HG02938 (cell line): ENCODE measurements around the gene GARIN5B.
"Not testable (repeated sequence)": the region's sequence is repeated elsewhere in the genome, so short reads cannot be mapped to it uniquely, and the experiment has no call there.

Source experiments
- ATAC-seq: cut with Tn5 transposase; IDR thresholded peaks from one replicate; pipeline ENCODE4 v1.9.1; 2021; ENCODE audit warnings: mild to moderate bottlenecking, moderate library complexity; ENCODE audit not compliant: unreplicated experiment

The GARIN5B gene

DNA sequence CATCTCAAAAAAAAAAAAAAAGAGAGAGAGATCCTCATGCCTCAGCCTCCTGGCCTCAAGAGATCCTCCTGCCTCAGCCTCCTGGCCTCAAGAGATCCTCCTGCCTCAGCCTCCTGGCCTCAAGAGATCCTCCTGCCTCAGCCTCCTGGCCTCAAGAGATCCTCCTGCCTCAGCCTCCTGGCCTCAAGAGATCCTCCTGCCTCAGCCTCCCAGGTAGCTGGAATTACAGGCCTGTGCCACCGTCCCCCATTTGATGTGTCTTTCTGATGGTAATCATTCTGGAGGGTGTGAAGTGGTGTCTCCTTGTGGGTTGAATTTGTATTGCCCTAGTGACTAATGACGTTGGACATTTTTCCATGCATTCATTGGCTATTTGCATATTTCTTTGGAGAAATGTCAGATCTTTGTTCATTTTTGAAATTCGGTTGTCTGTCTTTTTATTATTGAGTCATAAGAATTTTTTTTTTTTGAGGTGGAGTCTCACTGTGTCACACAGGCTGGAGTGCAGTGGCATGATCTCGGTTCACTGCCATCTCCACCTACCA, 34.2 kb downstream of the GARIN5B start:
- not testable (repeated sequence) for ATAC-seq

DNA sequence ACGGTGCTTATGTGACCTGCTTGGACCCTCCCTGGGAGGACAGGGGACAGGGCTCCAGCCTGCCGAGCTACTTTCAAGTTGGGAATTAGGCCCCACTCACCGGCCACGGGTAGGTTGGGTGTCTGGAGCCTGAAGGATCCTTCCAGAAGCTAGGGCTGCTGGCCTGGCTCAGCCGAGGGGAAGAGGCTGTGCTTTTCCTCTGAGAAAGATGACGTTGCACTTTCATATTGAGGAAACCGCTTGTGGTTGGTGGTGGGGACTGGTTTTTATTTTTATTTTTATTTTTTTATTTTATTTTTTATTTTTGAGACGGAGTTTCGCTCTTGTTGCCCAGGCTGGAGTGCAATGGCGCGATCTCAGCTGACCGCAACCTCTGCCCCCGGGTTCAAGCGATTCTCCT, 37.9 kb downstream of the GARIN5B start, which contains the start of gene TMEM150B:
Gene TMEM150B, minus strand, starts transcription at position 170 of the 400 bp plus-strand sequence. CDS start 4,305 bp downstream, outside the sequence.
- no peak for ATAC-seq

- no peak for ATAC-seq
Measured at GRCh38 chr19:55324662-55325061, 38.4 kb downstream of the GARIN5B start.

GRCh38 chr19:55322204-55322885, 40.7 kb downstream of the GARIN5B start:
- no peak for ATAC-seq

GRCh38 chr19:55321466-55322137, 41.5 kb downstream of the GARIN5B start:
- ATAC-seq: no peak

DNA sequence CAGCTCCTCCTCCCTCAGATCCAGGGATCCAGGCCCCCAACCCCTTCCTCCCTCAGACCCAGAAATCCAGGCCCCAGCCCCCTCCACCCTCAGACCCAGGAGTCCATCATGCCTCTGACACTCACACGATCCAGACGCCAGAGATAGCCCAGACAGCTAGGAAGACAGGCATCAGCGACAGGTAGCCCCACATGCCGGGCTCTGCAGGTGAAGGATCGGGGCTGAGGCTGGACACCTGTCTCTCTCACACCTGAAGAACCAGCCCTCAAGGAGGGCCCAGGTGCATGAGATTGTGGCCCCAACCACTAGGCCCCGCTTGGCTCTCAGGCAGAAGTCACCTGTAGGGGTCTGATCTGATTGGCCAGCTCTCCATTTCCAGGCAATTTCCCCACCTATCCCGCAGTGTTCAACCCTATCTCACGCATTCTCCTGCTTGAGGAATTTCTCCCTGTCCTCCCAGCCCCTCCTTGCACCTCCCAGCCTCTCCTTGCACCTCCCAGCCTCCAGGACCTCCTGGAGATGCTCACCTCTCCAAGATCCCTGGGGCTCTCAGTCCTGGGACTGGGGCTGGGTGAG, 42.1 kb downstream of the GARIN5B start:
- no peak for ATAC-seq

GRCh38 chr19:55319785-55320184, 43.3 kb downstream of the GARIN5B start:
- ATAC-seq: no peak

GRCh38 chr19:55316646-55317045, 46.4 kb downstream of the GARIN5B start:
- ATAC-seq: no peak

- ATAC-seq: no peak
Measured at GRCh38 chr19:55315956-55316525, 47.0 kb downstream of the GARIN5B start.

DNA sequence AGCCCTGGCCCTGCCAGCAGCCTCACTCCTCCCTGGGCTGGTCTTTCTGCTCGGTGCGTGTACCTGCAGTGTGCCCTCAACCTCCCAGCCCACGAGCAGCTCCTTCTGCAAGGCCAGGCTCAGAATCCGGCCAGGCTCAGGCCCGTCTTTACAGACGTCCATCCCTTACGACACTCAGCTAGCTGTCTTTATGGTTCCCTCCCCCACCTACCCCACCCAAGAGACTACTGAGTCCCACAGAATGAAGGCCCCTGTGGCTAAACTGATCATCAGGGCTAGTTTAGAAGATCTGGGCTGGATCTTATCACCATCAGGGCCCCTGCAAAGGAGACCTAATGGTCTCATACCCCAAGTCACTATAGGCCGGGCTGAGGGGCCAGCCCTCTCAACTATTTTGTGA, 48.7 kb downstream of the GARIN5B start:
- ATAC-seq: no peak

GRCh38 chr19:55312621-55313512, 50.2 kb downstream of the GARIN5B start:
- no peak for ATAC-seq

DNA sequence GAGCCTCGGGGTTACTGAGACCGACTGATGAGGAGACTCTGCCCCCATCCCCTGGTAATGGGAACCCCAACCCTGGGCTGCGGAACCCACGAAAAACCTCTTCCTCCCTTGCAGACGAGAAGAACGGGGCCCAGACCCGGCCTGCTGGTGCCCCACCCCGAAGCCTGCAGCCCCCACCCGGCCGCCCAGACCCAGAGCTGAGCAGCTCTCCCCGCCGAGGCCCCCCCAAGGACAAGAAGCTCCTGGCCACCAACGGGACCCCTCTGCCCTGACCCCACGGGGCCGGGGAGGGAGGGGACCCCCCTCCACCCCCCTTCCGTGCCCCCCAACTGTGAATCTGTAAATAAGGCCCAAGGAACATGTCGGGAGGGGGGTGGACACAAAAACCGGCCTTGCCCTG, 51.3 kb downstream of the GARIN5B start:
- no peak for ATAC-seq

DNA sequence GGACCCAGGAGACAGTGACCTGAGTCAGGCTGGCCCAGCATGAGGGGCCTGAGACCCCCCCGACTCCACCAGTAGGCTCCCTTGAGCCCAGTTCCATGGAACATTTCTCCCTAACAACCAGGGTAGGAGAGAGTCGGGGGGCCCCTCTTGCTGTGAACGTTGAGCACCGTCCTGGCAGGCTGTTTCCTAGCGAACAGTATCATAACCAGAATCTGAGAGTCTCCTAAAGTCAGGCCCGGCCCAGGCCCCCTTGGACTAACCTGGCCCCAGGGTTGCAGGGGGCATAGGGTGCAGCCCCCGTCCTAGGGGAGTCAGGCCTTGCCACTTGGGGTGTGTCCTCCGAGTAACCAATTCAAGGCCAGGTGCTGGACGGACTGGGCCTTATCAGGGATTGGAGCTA, 51.7 kb downstream of the GARIN5B start:
- ATAC-seq: no peak

- no peak for ATAC-seq
Measured at GRCh38 chr19:55310498-55310897, 52.6 kb downstream of the GARIN5B start.

DNA sequence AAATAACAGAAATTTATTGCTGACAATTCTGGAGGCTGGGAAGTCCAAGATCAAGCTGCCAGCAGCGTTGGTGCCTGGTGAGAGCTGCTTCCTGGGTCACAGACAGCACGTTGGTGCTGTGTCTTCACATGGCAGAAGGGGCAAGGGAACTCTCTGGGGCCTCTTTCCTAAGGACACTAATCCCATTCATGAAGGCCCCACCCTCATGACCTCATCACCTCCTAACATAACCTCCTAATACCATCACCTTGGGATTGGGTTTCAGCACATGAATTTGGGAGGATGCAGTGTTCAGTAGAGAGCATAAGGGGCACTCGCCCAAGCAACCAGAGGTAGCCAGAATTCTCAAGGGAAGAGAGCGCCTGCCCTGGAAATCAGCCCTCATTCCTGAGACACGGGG, 53.6 kb downstream of the GARIN5B start:
- ATAC-seq: no peak

DNA sequence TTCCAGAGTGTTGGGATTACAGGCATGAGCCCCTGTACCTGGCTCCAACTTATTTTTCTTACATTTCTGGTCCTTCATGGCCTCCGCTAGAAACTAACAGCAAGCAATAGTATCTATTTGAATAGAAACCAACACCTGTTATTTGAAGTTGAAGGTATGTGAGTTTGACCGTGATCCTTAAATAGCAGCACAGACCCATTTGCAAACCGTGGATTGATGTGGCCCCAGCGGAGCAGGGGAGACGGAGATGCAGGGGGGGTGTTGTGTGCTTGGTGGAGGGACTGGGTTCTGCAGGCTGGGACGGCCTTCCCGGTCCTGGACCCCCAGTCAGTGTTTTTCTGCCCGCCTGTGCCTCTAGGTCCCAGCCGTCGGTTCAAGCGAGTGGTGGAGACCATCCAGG, 54.8 kb downstream of the GARIN5B start:
- ATAC-seq: no peak

- ATAC-seq: no peak
Measured at GRCh38 chr19:55306712-55307111, 56.3 kb downstream of the GARIN5B start.

DNA sequence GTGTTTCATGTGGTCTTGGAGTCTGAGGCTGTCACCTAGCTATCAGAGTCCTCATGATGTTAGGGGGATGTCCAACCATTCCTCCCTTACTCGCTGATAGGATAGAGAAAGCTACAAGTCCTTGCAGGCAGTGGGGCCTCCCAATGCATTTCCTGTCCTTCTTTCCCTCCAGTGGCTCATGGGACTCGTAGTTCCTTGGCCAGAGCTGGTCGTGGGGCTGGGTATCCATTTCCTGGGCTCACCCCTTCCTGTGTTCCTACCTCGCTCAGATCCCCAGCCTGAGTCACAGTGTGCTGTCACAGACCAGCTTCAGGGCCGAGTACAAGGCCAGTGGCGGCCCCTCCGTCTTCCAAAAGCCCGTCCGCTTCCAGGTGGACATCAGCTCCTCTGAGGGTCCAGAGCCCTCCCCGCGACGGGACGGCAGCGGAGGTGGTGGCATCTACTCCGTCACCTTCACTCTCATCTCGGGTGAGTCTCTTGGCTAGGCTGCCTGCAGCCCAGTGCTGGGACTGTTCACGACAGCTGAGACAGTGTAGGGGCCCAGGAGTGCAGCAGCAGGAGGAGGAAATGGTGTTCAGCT, 57.0 kb downstream of the GARIN5B start:
- no peak for ATAC-seq

DNA sequence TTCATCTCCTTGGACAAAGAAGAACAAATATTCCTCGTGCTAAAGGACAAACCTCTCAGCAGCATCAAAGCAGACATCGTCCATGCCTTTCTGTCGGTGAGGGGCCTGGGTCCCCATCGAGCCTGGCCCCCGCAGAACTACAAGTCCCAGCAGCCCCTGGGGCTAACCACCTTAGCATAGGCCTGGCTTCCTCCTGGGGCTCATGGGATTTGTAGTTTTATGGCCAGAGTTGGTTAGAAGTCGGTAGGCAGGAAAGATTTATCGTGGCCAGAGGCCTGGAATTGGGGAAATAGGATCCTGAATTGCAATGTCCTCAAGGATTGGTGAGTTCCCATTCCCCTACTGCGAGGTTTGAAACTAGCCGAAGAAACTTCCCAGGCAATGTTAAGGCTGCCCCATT, 57.6 kb downstream of the GARIN5B start:
- no peak for ATAC-seq

DNA sequence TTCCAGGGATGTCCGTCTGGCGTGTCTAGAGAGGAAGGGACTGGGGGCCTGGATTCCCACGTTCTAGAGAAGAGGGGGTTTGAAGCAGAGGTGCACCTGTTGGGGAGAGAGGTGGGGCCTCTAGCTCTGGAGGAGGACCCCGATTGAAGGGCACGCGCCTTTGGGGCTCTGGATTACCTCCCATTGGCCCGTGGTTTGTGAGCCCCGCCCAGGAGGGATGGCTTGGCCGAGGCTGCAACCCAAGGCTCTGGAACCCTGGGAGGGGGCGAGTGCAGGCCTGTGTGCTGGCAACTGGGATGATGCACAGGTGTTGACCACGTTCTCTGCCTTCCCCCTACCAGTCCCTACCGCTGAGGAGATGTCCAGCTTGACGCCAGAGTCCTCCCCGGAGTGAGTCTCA, 58.1 kb downstream of the GARIN5B start:
- ATAC-seq: no peak
